Liver (tissue), 9 donors: ENCODE data around the gene AGBL4. TPM values are rescaled to one million over a fixed set of nuclear protein-coding genes. Genes with fewer than 3 reads are reported as not detected.
"Not testable (repeated sequence)": the region's sequence is repeated elsewhere in the genome, so short reads cannot be mapped to it uniquely, and the experiment has no call there.

ENCODE experiments used
- DNase-seq: peaks from one replicate; pipeline ENCODE4 v3.0.0-alpha.2; 2017; ENCODE audit warnings: low spot score
- H3K27ac ChIP-seq, 2 donors: one replicate each; pipeline ENCODE4 v1.7.0; 2013; ENCODE audit warnings: inconsistent platforms in 2 of 2, low read length in 2 of 2, control low read depth in 1 of 2, low read depth in 1 of 2, mild to moderate bottlenecking in 1 of 2
- H3K27me3 ChIP-seq, 4 donors: one replicate each; pipeline versions ENCODE4 v1.6.1 to v1.7.0; 2013; ENCODE audit warnings: low read length in 3 of 4, inconsistent platforms in 1 of 4, mild to moderate bottlenecking in 1 of 4, moderate library complexity in 1 of 4; ENCODE audit not compliant: control insufficient read depth in 4 of 4, insufficient read depth in 4 of 4
- H3K36me3 ChIP-seq, 4 donors: one replicate each; pipeline versions ENCODE4 v1.6.1 to v1.7.0; 2013; ENCODE audit warnings: low read length in 3 of 4, mild to moderate bottlenecking in 3 of 4, low read depth in 1 of 4, moderate library complexity in 1 of 4; ENCODE audit not compliant: control insufficient read depth in 4 of 4, insufficient read depth in 3 of 4
- H3K4me1 ChIP-seq, 4 donors: one replicate each; pipeline versions ENCODE4 v1.6.1 to v1.7.0; 2013; ENCODE audit warnings: low read length in 3 of 4, mild to moderate bottlenecking in 3 of 4, moderate library complexity in 1 of 4; ENCODE audit not compliant: control insufficient read depth in 4 of 4, insufficient read depth in 4 of 4
- H3K4me3 ChIP-seq, 3 donors: one replicate each; pipeline versions ENCODE4 v1.6.1 to v1.7.0; 2013; ENCODE audit warnings: low read length in 3 of 3, control low read depth in 1 of 3, low read depth in 1 of 3, mild to moderate bottlenecking in 1 of 3
- H3K9ac ChIP-seq, 2 donors: one replicate each; pipeline ENCODE4 v1.7.0; 2013; ENCODE audit warnings: low read length in 2 of 2, mild to moderate bottlenecking in 2 of 2, moderate library complexity in 2 of 2, control low read depth in 1 of 2, low read depth in 1 of 2
- H3K9me3 ChIP-seq, 4 donors: one replicate each; pipeline versions ENCODE4 v1.6.1 to v1.7.0; 2013; ENCODE audit warnings: low read length in 3 of 4; ENCODE audit not compliant: control insufficient read depth in 4 of 4
- ATF3 ChIP-seq: IDR thresholded peaks from 2 replicates; pipeline ENCODE4 v1.6.1; 2016; ENCODE audit warnings: antibody characterized with exemption
- CTCF ChIP-seq: fragments of 150-350 bp; IDR thresholded peaks from 2 replicates; pipeline ENCODE4 v1.5.1; 2017; ENCODE audit warnings: improper control_type of control experiment, low read depth, low read length; ENCODE audit not compliant: missing input control
- EGR1 ChIP-seq, 2 donors: IDR thresholded peaks; 2 replicates each; pipeline ENCODE4 v1.6.1; 2016 to 2018; ENCODE audit warnings: antibody characterized with exemption in 2 of 2, low read depth in 2 of 2
- FOXA1 ChIP-seq: IDR thresholded peaks from 2 replicates; pipeline ENCODE4 v1.6.1; 2016; ENCODE audit warnings: antibody characterized with exemption
- FOXA2 ChIP-seq: IDR thresholded peaks from 2 replicates; pipeline ENCODE4 v1.6.1; 2016; ENCODE audit warnings: antibody characterized with exemption
- GABPA ChIP-seq, 2 donors: IDR thresholded peaks in 1 of 2; conservative IDR thresholded peaks in 1 of 2; 2 replicates each; pipeline ENCODE4 v1.6.1; 2016; ENCODE audit warnings: antibody characterized with exemption in 2 of 2, mild to moderate bottlenecking in 1 of 2, moderate library complexity in 1 of 2
- HNF4A ChIP-seq, 2 donors: conservative IDR thresholded peaks; 2 replicates each; pipeline ENCODE4 v1.6.1; 2016; ENCODE audit warnings: antibody characterized with exemption in 2 of 2, mild to moderate bottlenecking in 2 of 2
- HNF4G ChIP-seq: IDR thresholded peaks from 2 replicates; pipeline ENCODE4 v1.6.1; 2016; ENCODE audit warnings: antibody characterized with exemption
- JUND ChIP-seq, 2 donors: IDR thresholded peaks; 2 replicates each; pipeline ENCODE4 v1.6.1; 2016; ENCODE audit warnings: antibody characterized with exemption in 2 of 2
- MAX ChIP-seq: IDR thresholded peaks from 2 replicates; pipeline ENCODE4 v1.6.1; 2016; ENCODE audit warnings: antibody characterized with exemption
- NR2F2 ChIP-seq: IDR thresholded peaks from 2 replicates; pipeline ENCODE4 v1.6.1; 2016; ENCODE audit warnings: antibody characterized with exemption
- RAD21 ChIP-seq, 2 donors: IDR thresholded peaks; 2 replicates each; pipeline ENCODE4 v1.6.1; 2016; ENCODE audit warnings: antibody characterized with exemption in 2 of 2, mild to moderate bottlenecking in 2 of 2
- REST ChIP-seq: IDR thresholded peaks from 2 replicates; pipeline ENCODE4 v1.6.1; 2016; ENCODE audit warnings: antibody characterized with exemption, mild to moderate bottlenecking
- RXRA ChIP-seq, 2 donors: IDR thresholded peaks; 2 replicates each; pipeline ENCODE4 v1.6.1; 2017 to 2018; ENCODE audit warnings: antibody characterized with exemption in 2 of 2, mild to moderate bottlenecking in 1 of 2
- SP1 ChIP-seq: IDR thresholded peaks from 2 replicates; pipeline ENCODE4 v1.6.1; 2018; ENCODE audit warnings: antibody characterized with exemption, mild to moderate bottlenecking
- YY1 ChIP-seq: IDR thresholded peaks from 2 replicates; pipeline ENCODE4 v1.6.1; 2016; ENCODE audit warnings: antibody characterized with exemption, mild to moderate bottlenecking
- ZBTB33 ChIP-seq: IDR thresholded peaks from 2 replicates; pipeline ENCODE4 v1.6.1; 2016; ENCODE audit warnings: antibody characterized with exemption
- WGBS: extraction: QIAGEN DNeasy Blood & Tissue Kit; methylation state at CpG from one replicate; pipeline ENCODE4 v1.1.7; 2013; 5-methylcytosine and 5-hydroxymethylcytosine counted together
- polyA plus RNA-seq, 2 donors: library from polyadenylated mRNA; stranded (reverse) in 1 of 2; unstranded in 1 of 2; fragments of 200-250 nt in 1 of 2; fragments of >200 nt in 1 of 2; fragmentation: Nextera tagmentation in 1 of 2; extraction: Ambion mirVana in 1 of 2; gene quantifications; one replicate each; pipeline versions ENCODE4 v1.2.1 to v1.2.3, GENCODE V29; 2013 to 2015
- total RNA-seq, 2 donors: library from RNA; depleted of rRNA; stranded (reverse); fragments of >200 nt; gene quantifications; one replicate each; pipeline ENCODE4 v1.2.3, GENCODE V29; 2014
- donor health status: healthy.
- donor health status: healthy.
- donor health status: healthy.
- donor health status: healthy.
- donor health status: healthy.

Gene AGBL4
- total and polyA plus RNA-seq, 4 donors = 0.75 to 0.76 TPM; not detected in 2

GRCh38 chr1:49294539-49294938 lies 729.2 kb downstream of the AGBL4 start:
- no peaks in the 10 kb centered on the region for H3K27me3 ChIP-seq
- DNase-seq = no peak
- no peak overlapping the region for H3K27ac ChIP-seq
- TF ChIP-seq FOXA1 = no peak
- TF ChIP-seq NR2F2 = no peak
- no peak for TF ChIP-seq HNF4G
- no peak for TF ChIP-seq EGR1 (IDR thresholded peaks at IDR 0.05; ENCODE audit: low read depth in 2 of 2)
- no peak for TF ChIP-seq MAX
- no peak for TF ChIP-seq RXRA (IDR thresholded peaks at IDR 0.05)
- no peak for TF ChIP-seq ZBTB33
- TF ChIP-seq REST = no peak
- TF ChIP-seq HNF4A (conservative IDR thresholded peaks at IDR 0.05) = no peak
- TF ChIP-seq FOXA2 = no peak
- TF ChIP-seq SP1 = no peak
- no peak for TF ChIP-seq ATF3
- TF ChIP-seq JUND (IDR thresholded peaks at IDR 0.05) = no peak
- no peak for TF ChIP-seq YY1
- TF ChIP-seq CTCF = no peak
- no peak for TF ChIP-seq GABPA (IDR thresholded peaks at IDR 0.05 in 1 of 2, conservative IDR thresholded peaks at IDR 0.05 in 1 of 2)
- no peak for TF ChIP-seq RAD21 (IDR thresholded peaks at IDR 0.05)
- 70% methylated on average over 2 of the region's 2 CpGs for WGBS
- no peaks in the 10 kb centered on the region for H3K36me3 ChIP-seq
- peaks cover 0 to 12% (median 2%) of the 10 kb centered on the region in 4 donors for H3K9me3 ChIP-seq
- H3K4me3 ChIP-seq = no peak overlapping the region
- H3K9ac ChIP-seq = no peak overlapping the region
- peaks cover 0 to 1% (median 0%) of the 10 kb centered on the region in 4 donors for H3K4me1 ChIP-seq

- Histone ChIP-seq H3K36me3 (no peaks in the 10 kb centered on the region), H3K27me3 (no peaks in the 10 kb centered on the region), H3K4me1 (no peaks in the 10 kb centered on the region), H3K4me3 (no peak overlapping the region), H3K27ac (no peak overlapping the region), H3K9me3 (peaks cover 0 to 12% (median 2%) of the 10 kb centered on the region in 4 donors), H3K9ac (no peak overlapping the region)
- whole genome bisulfite sequencing = 77% methylated on average over 4 of the region's 4 CpGs
- TF ChIP-seq HNF4G = no peak
- DNase-seq = no peak
Measured at GRCh38 chr1:49293016-49293415, 730.7 kb downstream of the AGBL4 start.

- H3K9me3 ChIP-seq, H3K27ac ChIP-seq, H3K36me3 ChIP-seq, H3K4me3 ChIP-seq, DNase-seq, H3K4me1 ChIP-seq, H3K9ac ChIP-seq, H3K27me3 ChIP-seq: not testable (repeated sequence)
- WGBS = 77% methylated on average over 32 of the region's 32 CpGs
Measured at GRCh38 chr1:49257211-49258049, 766.3 kb downstream of the AGBL4 start.
